Effector memory CD8-positive, alpha-beta T cell (primary cell): ENCODE data around the gene PRPF38B.
"Not testable (repeated sequence)": the region's sequence is repeated elsewhere in the genome, so short reads cannot be mapped to it uniquely, and the experiment has no call there.

ENCODE experiments used
- ATAC-seq: fragments of 150-1000 bp; cut with Tn5 transposase; replicated peaks from 2 replicates; pipeline ENCODE4 v1.10.0; 2021; ENCODE audit warnings: mild to moderate bottlenecking, moderate library complexity
- DNase-seq, 3 experiments: peaks; one replicate each; pipeline ENCODE4 v3.0.0; 2021
- H3K27ac Mint-ChIP-seq, 2 donors: one replicate each; pipeline ENCODE4 v1.8.0; 2022; ENCODE audit warnings: mild to moderate bottlenecking in 2 of 2, mixed read lengths in 2 of 2, moderate library complexity in 2 of 2
- H3K27me3 Mint-ChIP-seq, 2 donors: one replicate each; pipeline ENCODE4 v1.8.0; 2022; ENCODE audit warnings: mixed read lengths in 2 of 2
- H3K36me3 Mint-ChIP-seq: one replicate; pipeline ENCODE4 v1.8.0; 2022; ENCODE audit warnings: mild to moderate bottlenecking, moderate library complexity, mixed read lengths; ENCODE audit not compliant: insufficient read depth
- H3K4me1 Mint-ChIP-seq, 2 donors: one replicate each; pipeline ENCODE4 v1.8.0; 2022; ENCODE audit warnings: low read depth in 2 of 2, mixed read lengths in 2 of 2
- H3K4me3 Mint-ChIP-seq, 2 donors: one replicate each; pipeline ENCODE4 v1.8.0; 2022; ENCODE audit warnings: mild to moderate bottlenecking in 2 of 2, mixed read lengths in 2 of 2, moderate library complexity in 2 of 2
- H3K9me3 Mint-ChIP-seq, 2 donors: one replicate each; pipeline ENCODE4 v1.8.0; 2022; ENCODE audit warnings: mixed read lengths in 2 of 2

The PRPF38B gene

DNA sequence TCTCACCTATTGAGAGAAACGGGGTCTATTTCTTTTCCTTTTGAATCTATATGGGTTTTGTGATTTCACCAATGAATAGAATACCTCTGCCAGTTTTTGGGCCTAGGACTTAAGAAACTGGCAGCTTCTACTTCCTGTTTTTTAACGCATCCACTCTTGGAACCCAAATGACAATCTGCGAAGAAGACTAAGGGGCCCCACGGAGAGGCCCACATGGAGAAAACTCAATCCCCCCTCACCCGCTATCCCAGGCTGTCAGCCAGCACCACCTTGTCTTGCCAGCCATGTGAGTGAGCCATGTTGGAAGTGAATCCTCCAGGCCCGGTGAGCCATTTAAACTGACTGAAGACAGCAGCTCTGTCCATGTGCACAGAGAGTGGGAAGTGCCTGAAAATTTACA, 27.6 kb upstream of the PRPF38B start:
- H3K27ac Mint-ChIP-seq = no peak overlapping the region
- H3K4me3 Mint-ChIP-seq = no peak overlapping the region
- no peaks in the 10 kb centered on the region for H3K27me3 Mint-ChIP-seq
- DNase-seq (no peak), ATAC-seq (no peak)
- H3K9me3 Mint-ChIP-seq = no peaks in the 10 kb centered on the region
- H3K4me1 Mint-ChIP-seq = peaks cover 15 to 27% of the 10 kb centered on the region in 2 donors
- H3K36me3 Mint-ChIP-seq = peaks cover 18% of the 10 kb centered on the region

DNA sequence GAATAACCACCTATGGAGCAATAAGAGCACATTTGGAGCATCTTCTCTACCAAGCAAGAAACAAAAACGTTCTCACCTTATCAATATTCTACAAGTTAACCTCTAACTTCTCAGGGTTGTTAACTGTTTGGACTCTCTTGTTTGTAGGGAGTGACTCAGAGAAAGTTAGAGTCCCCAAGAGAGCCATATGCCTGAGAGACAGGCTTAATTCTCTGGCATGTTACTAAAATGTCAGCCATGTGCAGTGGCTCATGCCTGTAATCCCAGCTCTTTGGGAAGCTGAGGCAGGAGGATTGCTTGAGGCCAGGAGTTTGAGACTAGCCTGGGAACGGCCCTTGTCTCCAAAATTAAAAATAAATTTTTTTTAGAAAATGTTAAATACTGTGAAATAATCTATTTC, 27.0 kb upstream of the PRPF38B start:
- Mint-ChIP-seq H3K36me3 (peaks cover 17% of the 10 kb centered on the region), H3K27ac (no peak overlapping the region), H3K4me3 (no peak overlapping the region), H3K9me3 (no peaks in the 10 kb centered on the region), H3K27me3 (no peaks in the 10 kb centered on the region), H3K4me1 (peaks cover 12 to 21% of the 10 kb centered on the region in 2 donors)
- no peak for DNase-seq
- ATAC-seq = no peak

DNA sequence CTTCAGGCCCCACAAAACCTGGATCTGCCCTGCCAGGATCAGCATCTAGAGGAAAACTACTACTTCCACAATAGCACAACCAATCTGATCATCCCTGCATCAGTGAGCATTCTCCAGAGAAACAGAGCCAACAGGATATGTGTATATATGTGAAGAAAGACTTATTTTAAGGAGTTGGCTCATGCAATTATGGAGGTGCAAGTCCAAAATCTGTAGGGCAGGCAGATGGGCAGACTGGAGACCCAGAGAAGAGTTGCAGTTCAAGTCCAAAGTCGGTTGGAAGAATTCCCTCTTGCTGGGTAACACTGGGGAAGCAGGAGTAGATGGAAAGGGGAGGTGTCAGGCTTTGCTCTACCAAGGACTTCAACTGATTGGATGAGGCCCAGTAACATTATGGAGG, 26.3 kb upstream of the PRPF38B start:
- no peaks in the 10 kb centered on the region for H3K9me3 Mint-ChIP-seq
- H3K36me3 Mint-ChIP-seq = peaks cover 10% of the 10 kb centered on the region
- DNase-seq (no peak), ATAC-seq (no peak)
- H3K4me1 Mint-ChIP-seq = peaks cover 8 to 17% of the 10 kb centered on the region in 2 donors
- H3K4me3 Mint-ChIP-seq = no peak overlapping the region
- no peak overlapping the region for H3K27ac Mint-ChIP-seq
- H3K27me3 Mint-ChIP-seq = no peaks in the 10 kb centered on the region

DNA sequence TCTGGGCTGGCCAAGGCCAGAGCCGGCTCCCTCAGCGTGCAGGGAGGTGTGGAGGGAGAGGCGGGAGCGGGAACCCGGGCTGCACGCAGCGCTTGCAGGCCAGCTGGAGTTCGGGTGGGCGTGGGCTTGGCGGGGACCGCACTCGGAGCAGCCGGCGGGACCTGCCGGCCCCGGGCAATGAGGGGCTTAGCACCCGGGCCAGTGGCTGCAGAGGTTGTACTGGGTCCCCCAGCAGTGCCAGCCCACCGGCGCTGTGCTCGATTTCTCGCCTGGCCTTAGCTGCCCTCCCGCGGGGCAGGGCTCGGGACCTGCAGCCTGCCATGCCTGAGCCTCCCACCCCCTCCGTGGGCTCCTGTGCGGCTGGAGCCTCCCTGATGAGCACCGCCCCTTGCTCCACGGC, 24.7 kb upstream of the PRPF38B start:
- not testable (repeated sequence) for H3K27ac Mint-ChIP-seq, H3K4me3 Mint-ChIP-seq, DNase-seq, ATAC-seq, H3K9me3 Mint-ChIP-seq, H3K36me3 Mint-ChIP-seq
- Mint-ChIP-seq H3K4me1 (peaks cover 10 to 22% of the 10 kb centered on the region in 2 donors), H3K27me3 (peaks cover 0 to 12% of the 10 kb centered on the region in 2 donors)

DNA sequence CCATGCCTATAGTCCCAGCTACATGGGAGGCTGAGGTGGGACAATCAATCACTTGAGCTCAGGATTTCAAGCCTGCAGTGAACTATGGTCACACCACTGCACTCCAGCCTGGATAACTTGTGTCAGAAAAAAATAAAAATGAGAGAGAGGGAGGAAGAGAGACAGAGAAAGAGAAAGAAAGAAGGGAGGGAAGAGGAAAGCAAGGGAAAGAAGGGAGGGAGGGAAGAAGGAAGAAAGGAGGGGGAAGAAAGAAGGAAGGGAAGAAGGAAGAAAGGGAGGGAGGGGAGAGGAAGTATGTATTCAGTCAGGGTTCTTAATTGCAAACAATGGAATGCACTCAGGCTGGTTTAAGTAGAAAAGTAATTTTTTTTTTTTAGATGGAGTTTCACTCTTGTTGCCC, 23.3 kb upstream of the PRPF38B start:
- no peaks in the 10 kb centered on the region for H3K36me3 Mint-ChIP-seq
- no peaks in the 10 kb centered on the region for H3K9me3 Mint-ChIP-seq
- no peak overlapping the region for H3K4me3 Mint-ChIP-seq
- peaks cover 10% of the 10 kb centered on the region in 2 donors for H3K4me1 Mint-ChIP-seq
- ATAC-seq (no peak), DNase-seq (no peak)
- H3K27ac Mint-ChIP-seq = peak overlapping the region; percentile 6 to 15
- H3K27me3 Mint-ChIP-seq = peaks cover 0 to 12% of the 10 kb centered on the region in 2 donors

DNA sequence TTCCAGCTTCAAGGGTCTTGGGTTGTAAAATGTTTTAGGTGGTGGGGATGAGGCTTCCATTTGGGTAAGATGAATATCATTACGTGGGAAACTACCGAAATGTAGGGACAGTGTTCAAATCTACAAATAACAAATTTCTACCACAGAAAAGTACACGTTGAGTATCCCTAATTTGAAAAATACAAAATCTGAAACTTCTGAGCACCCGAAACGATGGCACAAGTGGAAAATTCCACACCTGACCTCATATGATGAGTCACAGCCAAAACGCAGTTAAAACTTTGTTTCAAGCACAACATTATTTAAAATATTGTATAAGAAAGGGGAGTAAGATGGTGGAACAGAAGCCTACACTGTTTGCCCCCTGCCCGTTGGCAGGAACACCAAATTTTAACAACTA, 22.4 kb upstream of the PRPF38B start:
- Mint-ChIP-seq H3K27me3 (peaks cover 0 to 12% of the 10 kb centered on the region in 2 donors), H3K36me3 (no peaks in the 10 kb centered on the region), H3K9me3 (no peaks in the 10 kb centered on the region), H3K4me3 (no peak overlapping the region), H3K4me1 (peaks cover 10% of the 10 kb centered on the region in 2 donors), H3K27ac (no peak overlapping the region)
- ATAC-seq = no peak
- no peak for DNase-seq

DNA sequence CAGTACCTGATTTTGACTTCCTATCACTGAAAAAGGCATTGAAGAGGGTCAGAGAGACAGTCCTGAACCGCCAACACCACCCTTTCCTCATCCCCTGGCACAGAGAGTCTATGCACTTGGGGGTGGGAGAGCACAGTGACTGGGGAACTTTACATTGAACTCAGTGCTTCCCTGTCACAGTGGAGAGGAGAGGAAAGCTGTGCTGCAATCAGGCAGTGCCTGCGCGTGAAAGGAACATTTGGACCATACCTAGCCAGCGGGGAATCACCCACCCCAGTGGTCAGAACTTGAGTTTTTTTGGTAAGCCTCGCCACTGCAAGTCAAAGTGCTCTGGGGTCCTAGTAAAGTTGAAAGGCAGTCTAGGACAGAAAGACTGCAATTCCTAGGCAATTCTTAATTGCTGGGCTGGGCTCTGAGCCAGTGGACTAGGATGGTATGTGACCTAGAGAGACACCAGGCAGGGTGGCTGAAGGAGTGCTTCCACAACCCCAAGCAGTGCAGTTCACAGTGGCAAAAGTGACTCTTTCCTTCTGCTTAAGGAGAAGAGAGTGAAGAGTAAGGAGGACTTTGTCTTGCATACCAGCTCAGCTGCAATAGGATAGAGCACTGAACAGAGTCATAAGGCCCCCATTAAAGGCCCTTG, 21.9 kb upstream of the PRPF38B start:
- Mint-ChIP-seq H3K9me3 (no peaks in the 10 kb centered on the region), H3K27me3 (peaks cover 0 to 12% of the 10 kb centered on the region in 2 donors), H3K27ac (peak overlapping the region in 1 of 2 donors; percentile 57), H3K4me3 (no peak overlapping the region), H3K4me1 (peaks cover 10% of the 10 kb centered on the region in 2 donors), H3K36me3 (no peaks in the 10 kb centered on the region)
- ATAC-seq = no peak
- DNase-seq = no peak

DNA sequence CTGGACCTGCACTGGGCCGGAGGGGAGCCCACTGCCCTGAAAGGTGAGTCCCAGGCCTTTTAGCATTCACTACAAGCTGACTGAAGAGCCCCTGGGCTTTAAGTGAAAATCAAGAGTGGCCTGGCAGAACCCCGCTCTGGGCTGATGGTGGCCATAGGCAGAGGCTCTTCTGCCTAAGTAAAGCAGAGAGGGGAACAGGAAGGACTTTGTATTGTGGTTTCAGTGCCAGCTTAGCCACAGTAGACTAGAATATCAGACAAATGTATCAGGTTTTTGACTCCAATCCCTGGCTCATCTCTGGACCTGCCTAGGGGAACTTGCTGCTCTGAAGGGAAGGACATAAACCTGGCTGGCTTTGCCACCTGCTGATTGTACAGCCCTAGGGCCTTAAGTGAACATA, 21.0 kb upstream of the PRPF38B start:
- no peak overlapping the region for H3K4me3 Mint-ChIP-seq
- H3K27me3 Mint-ChIP-seq = peaks cover 0 to 12% of the 10 kb centered on the region in 2 donors
- H3K4me1 Mint-ChIP-seq = peaks cover 10% of the 10 kb centered on the region in 2 donors
- no peaks in the 10 kb centered on the region for H3K36me3 Mint-ChIP-seq
- DNase-seq (no peak), ATAC-seq (peak; percentile 37)
- H3K27ac Mint-ChIP-seq = peak overlapping the region; percentile 57 to 65
- H3K9me3 Mint-ChIP-seq = no peaks in the 10 kb centered on the region

DNA sequence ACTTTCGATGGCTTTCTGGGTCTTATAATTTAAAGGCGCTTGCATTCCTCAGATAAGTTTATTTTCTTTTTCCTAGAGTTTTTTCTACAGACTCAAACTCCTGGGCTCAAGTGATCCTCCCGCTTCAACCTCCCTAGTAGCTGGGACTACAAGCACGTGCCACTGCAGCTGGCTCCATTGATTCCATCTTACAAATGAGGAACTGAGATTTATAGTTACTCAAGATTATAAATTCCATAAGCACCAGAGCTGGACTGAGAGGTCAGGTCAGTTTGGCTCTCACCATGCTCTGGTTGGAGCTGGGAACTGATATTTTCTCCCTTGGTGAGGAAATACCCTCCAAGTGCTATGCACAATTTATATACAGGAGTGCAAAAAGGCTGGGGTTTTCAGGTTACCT, 13.4 kb upstream of the PRPF38B start:
- Mint-ChIP-seq H3K4me3 (no peak overlapping the region), H3K36me3 (no peaks in the 10 kb centered on the region), H3K4me1 (peaks cover 3 to 6% of the 10 kb centered on the region in 2 donors), H3K27me3 (no peaks in the 10 kb centered on the region), H3K9me3 (no peaks in the 10 kb centered on the region), H3K27ac (no peak overlapping the region)
- ATAC-seq (no peak), DNase-seq (no peak)

DNA sequence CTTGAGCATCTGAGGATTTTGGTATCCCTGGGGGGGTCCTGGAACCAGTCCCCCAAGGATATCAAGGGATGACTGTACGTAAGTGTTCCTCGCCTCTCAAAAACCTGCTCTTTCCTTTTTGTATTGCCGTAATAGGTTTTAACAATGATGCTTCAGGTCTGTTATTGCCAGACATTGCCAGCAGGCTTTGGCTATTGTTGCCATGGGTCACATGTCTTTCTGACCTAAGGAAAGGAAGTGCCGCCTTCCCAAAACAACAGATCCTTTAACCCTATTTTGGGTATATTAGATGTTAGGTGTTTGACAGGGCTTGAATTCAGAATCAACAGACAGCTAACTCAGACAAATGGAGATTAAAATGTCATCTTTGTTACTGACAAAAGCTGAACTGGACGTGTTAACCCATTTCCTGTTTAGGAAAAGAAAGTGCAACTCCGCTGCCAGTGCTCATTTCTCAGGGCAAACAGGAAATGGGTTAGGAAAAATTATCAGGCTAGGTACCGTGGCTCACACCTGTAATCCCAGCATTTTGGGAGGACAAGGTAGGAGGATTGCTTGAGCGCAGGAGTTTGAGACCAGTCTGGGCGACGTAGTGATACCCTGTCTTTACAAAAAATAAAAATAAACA, 12.4 kb upstream of the PRPF38B start:
- Mint-ChIP-seq H3K4me3 (peak overlapping the region; percentile 27 to 49), H3K9me3 (no peaks in the 10 kb centered on the region), H3K36me3 (no peaks in the 10 kb centered on the region), H3K4me1 (peaks cover 3 to 6% of the 10 kb centered on the region in 2 donors), H3K27me3 (no peaks in the 10 kb centered on the region), H3K27ac (peak overlapping the region in 1 of 2 donors; percentile 41)
- DNase-seq = no peak
- ATAC-seq = no peak

DNA sequence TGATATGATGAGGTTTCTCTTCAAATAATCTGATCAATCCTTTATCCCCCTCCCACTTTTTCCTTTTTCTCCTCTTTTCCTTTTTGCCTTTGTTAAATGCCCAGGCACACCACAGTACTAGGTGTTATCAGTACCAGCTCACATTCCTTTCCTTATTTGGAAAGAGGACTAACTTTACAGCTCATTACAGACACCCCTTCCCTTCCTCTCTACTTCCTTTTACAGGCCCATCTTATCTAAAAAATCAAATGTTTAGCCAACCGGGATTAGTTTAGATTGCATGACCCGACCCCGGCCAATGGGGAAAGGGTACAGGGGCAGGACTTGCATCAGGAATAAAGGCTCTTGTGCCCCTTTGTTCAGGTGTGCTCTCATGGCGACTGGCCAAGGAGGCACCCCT, 10.4 kb upstream of the PRPF38B start:
- H3K4me1 Mint-ChIP-seq = not testable (repeated sequence)

DNA sequence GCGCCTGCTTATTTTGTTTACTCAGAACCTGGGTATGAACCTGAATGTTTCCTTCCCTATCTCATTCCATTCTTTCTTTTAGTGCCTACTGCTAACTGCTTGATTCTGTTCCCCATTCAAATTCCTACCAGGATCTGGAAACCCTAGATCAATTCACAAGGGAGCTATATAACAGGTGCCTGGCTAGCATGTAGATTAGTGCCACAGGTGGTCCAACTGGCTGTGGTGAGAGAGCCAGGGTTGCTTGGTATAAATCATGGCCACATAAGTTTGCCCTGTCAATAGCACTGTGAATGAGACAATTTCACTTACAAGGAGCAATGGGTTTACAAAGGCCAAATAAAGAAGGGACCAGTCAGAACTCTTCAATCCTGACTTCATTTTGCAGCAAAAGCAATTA, 6.6 kb upstream of the PRPF38B start:
- no peak overlapping the region for H3K27ac Mint-ChIP-seq
- H3K4me1 Mint-ChIP-seq = peaks cover 2 to 5% of the 10 kb centered on the region in 2 donors
- no peak for DNase-seq
- H3K27me3 Mint-ChIP-seq = no peaks in the 10 kb centered on the region
- H3K9me3 Mint-ChIP-seq = no peaks in the 10 kb centered on the region
- no peaks in the 10 kb centered on the region for H3K36me3 Mint-ChIP-seq
- H3K4me3 Mint-ChIP-seq = no peak overlapping the region
- ATAC-seq = no peak

More for the DNA sequence above, 10.4 kb upstream of the PRPF38B start:
- H3K9me3 Mint-ChIP-seq, H3K4me3 Mint-ChIP-seq, H3K36me3 Mint-ChIP-seq, ATAC-seq, H3K27ac Mint-ChIP-seq, H3K27me3 Mint-ChIP-seq, DNase-seq: not testable (repeated sequence)

DNA sequence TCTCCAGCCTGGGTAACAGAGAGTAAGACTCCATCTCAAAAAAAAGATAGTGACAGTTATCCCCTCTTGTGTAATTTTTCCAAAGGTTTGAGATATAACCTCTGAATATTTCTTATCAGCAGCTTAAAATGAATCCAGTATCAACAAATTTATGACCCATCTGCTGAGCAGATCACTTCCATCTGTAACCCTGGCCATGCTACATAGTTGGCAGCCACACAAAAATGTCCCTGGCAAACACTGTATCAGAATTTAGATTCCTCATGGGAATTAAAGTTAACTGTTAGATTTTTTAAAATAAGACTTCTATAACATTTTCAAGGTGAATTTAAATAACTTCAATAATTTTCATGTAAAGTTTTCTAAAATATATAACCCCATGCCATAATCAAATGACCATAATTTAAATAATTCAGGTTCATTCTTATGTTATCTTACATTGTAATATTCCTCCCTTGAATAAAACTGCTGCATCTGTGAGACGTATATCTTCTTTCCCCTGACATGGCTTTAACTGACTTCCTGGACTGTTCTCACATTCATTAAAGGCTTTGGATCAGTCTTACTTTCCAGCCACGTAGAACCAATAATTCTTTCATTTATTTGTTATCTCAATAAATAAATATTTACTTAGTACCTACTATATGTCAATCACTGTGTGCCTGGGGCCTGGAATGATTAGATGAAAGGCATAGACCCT, 5.3 kb upstream of the PRPF38B start:
- Mint-ChIP-seq H3K36me3 (peaks cover 2% of the 10 kb centered on the region), H3K27me3 (no peaks in the 10 kb centered on the region), H3K9me3 (no peaks in the 10 kb centered on the region), H3K4me3 (no peak overlapping the region), H3K27ac (no peak overlapping the region), H3K4me1 (peaks cover 12 to 17% of the 10 kb centered on the region in 2 donors)
- ATAC-seq (no peak), DNase-seq (no peak)
